Measurements from ENCODE around the gene LGALS13.

The LGALS13 gene

DNA sequence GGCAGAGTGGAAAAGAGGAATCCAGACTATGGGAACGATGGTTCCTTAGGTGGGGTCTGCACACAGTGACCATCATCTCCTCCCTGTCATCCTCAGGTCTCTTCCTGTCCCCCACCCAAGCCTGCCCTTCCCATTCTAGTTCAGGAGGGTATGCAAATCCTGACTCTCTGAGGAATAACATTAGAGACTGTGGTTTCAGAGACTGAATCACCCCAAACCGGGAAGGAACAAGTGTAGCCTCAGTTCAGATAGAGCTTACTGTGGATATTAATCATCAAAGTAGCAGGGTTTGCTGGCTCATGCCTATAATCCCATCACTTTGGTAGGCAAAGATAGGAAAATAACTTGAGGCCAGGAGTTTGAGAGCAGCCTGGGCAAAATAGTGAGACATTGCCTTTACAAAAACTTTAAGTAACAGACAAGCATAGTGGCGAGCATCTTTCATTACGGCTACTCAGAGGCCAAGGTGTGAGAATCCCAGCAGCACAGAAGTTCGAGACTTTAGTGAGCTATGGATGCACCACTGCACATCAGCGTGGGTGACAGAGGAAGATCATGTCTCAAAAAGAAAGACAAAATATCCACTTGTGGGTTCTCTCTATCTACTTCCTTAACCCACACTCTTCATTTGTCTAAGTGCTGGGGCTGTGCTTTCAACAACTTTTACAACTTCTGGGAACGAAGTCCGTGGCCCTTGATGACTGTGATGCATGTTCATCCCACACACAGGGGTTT is 19.3 kb upstream of the LGALS13 start:
- H3K27ac ChIP-seq (ENCODE audit: low read depth, low read length): no peak overlapping the region
- no peaks in the 10 kb centered on the region for H3K4me1 ChIP-seq (ENCODE audit: control insufficient read depth, insufficient read depth, low read length, unreplicated experiment)
- peaks cover 35% of the 10 kb centered on the region; the same call in 1 of the 2 replicates for H3K27me3 ChIP-seq (ENCODE audit: insufficient read depth, low read length)
- H3K4me3 ChIP-seq (ENCODE audit: low read depth, low read length): no peak overlapping the region
- no peaks in the 10 kb centered on the region for H3K79me2 ChIP-seq (ENCODE audit: control insufficient read depth, insufficient read depth, low read length, unreplicated experiment)
- no peaks in the 10 kb centered on the region for H3K36me3 ChIP-seq (ENCODE audit: insufficient read depth, low read length)
- H2AFZ ChIP-seq (ENCODE audit: low read length, unreplicated experiment): no peak overlapping the region

DNA sequence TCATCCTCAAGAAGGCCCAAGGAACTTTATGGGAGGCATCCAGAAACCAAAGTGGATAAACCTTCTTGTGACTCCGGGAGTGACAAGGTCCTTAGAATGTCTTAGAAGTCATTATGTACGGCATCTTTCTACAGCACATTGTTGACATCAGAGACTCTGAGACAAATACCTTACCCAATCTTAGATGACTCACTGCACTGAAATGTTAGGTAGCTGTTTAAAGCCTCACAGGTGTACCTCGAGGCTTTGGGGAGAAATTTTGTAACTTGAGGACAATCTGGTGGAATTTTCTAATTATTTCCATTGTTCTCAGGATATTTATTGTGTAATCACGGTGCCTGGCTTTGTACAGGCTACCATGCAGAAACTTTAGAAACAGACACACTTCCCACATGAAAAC is 14.8 kb upstream of the LGALS13 start:
- no peak overlapping the region for H3K4me3 ChIP-seq (ENCODE audit: low read depth, low read length)
- H3K4me1 ChIP-seq (ENCODE audit: control insufficient read depth, insufficient read depth, low read length, unreplicated experiment): no peaks in the 10 kb centered on the region
- no peaks in the 10 kb centered on the region for H3K36me3 ChIP-seq (ENCODE audit: insufficient read depth, low read length)
- H2AFZ ChIP-seq (ENCODE audit: low read length, unreplicated experiment): no peak overlapping the region
- no peaks in the 10 kb centered on the region for H3K79me2 ChIP-seq (ENCODE audit: control insufficient read depth, insufficient read depth, low read length, unreplicated experiment)
- peaks cover 28% of the 10 kb centered on the region; the same call in 1 of the 2 replicates for H3K27me3 ChIP-seq (ENCODE audit: insufficient read depth, low read length)
- no peak overlapping the region for H3K27ac ChIP-seq (ENCODE audit: low read depth, low read length)

DNA sequence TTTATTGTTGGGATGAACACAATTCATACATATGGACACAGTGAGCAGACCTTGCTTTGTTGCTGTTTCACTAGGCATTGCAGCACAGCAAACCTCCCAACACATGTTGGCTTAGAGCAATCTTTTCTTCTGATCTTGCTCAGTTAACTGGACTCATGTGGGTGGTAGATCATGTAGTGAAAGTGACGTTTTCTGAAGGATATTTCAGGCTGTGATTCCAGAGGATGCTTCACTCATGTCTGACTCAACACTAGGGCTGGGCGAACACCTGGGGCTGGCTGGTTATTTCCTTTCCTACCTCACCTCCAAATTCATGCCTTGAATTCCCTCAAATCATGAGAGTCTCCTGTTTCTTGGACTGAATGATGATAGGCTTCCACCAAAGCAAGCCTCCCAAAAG is 14.3 kb upstream of the LGALS13 start:
- no peaks in the 10 kb centered on the region for H3K36me3 ChIP-seq (ENCODE audit: insufficient read depth, low read length)

DNA sequence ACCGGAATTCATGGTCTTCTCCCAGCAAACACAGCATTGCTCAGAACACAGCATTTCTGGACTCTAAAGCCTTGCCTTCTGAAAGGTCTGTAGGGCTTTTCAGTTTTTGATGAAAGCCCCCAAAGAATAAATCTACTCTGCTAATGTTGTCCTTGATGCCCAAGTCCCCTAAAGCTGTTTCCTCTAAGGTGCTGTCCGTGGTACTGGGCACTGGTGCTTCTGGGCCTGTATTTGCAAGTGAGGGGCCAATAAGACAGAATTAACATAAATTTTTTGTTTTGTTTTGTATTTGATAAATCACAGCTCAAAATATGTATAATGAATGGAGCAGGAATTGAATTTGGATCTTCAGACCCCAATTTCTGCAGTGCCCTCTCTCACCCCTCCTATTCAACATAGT is 12.1 kb upstream of the LGALS13 start:
- H3K27me3 ChIP-seq (ENCODE audit: insufficient read depth, low read length): peaks cover 6% of the 10 kb centered on the region; the same call in 1 of the 2 replicates
- H3K4me1 ChIP-seq (ENCODE audit: control insufficient read depth, insufficient read depth, low read length, unreplicated experiment): no peaks in the 10 kb centered on the region
- no peaks in the 10 kb centered on the region for H3K79me2 ChIP-seq (ENCODE audit: control insufficient read depth, insufficient read depth, low read length, unreplicated experiment)
- H3K36me3 ChIP-seq (ENCODE audit: insufficient read depth, low read length): no peaks in the 10 kb centered on the region
- no peak overlapping the region for H3K4me3 ChIP-seq (ENCODE audit: low read depth, low read length)
- no peak overlapping the region for H2AFZ ChIP-seq (ENCODE audit: low read length, unreplicated experiment)
- no peak overlapping the region for H3K27ac ChIP-seq (ENCODE audit: low read depth, low read length)

More for the DNA sequence above, 14.3 kb upstream of the LGALS13 start:
- Histone ChIP-seq H3K27me3 (ENCODE audit: insufficient read depth, low read length) (peaks cover 25% of the 10 kb centered on the region; the same call in 1 of the 2 replicates), H3K4me3 (ENCODE audit: low read depth, low read length) (no peak overlapping the region), H3K79me2 (ENCODE audit: control insufficient read depth, insufficient read depth, low read length, unreplicated experiment) (no peaks in the 10 kb centered on the region), H3K4me1 (ENCODE audit: control insufficient read depth, insufficient read depth, low read length, unreplicated experiment) (no peaks in the 10 kb centered on the region), H3K27ac (ENCODE audit: low read depth, low read length) (no peak overlapping the region), H2AFZ (ENCODE audit: low read length, unreplicated experiment) (no peak overlapping the region)

DNA sequence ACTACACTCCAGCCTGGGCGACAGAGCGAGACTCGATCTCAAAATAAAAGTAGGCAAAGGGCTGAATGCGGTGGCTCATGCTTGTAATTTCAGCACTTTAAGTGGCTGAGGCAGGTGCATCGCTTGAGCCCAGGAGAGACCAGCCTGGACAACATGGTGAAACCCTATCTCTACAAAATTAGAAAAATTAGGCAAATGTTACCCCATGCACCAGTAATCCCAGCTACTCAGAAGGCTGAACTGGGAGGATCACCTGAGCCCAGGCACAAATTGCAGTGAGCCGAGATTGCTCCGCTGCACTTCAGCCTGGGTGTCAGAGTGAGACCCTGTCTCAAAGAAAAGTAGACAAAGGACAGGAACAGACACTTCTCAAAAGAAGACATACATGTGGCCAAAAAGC is 9.9 kb upstream of the LGALS13 start:
- H3K4me3 ChIP-seq (ENCODE audit: low read depth, low read length): no peak overlapping the region
- no peak overlapping the region for H3K27ac ChIP-seq (ENCODE audit: low read depth, low read length)
- H3K36me3 ChIP-seq (ENCODE audit: insufficient read depth, low read length): no peaks in the 10 kb centered on the region
- H3K4me1 ChIP-seq (ENCODE audit: control insufficient read depth, insufficient read depth, low read length, unreplicated experiment): no peaks in the 10 kb centered on the region
- no peak overlapping the region for H2AFZ ChIP-seq (ENCODE audit: low read length, unreplicated experiment)
- peaks cover 5% of the 10 kb centered on the region; the same call in 1 of the 2 replicates for H3K27me3 ChIP-seq (ENCODE audit: insufficient read depth, low read length)
- no peaks in the 10 kb centered on the region for H3K79me2 ChIP-seq (ENCODE audit: control insufficient read depth, insufficient read depth, low read length, unreplicated experiment)

DNA sequence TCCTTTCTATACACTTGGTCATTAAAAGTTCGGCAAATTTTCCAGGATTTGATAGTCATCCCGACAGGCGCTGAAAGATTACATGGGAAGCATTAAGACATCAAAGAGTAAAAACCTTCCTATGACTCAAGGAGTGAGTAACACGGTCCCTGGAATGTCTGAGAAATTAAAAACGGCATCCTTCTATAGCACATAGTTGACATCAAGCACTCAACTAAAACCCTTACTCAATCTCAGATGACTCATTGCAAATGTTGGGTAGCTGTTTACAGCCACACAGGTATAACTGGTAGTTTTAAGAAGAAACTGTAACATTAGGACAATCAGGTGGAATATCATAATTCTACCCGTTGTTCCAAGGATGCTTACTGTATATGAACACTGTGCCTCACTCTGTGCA is 6.4 kb upstream of the LGALS13 start:
- Histone ChIP-seq H3K4me1 (ENCODE audit: control insufficient read depth, insufficient read depth, low read length, unreplicated experiment) (no peaks in the 10 kb centered on the region), H3K36me3 (ENCODE audit: insufficient read depth, low read length) (no peaks in the 10 kb centered on the region), H3K4me3 (ENCODE audit: low read depth, low read length) (no peak overlapping the region)

DNA sequence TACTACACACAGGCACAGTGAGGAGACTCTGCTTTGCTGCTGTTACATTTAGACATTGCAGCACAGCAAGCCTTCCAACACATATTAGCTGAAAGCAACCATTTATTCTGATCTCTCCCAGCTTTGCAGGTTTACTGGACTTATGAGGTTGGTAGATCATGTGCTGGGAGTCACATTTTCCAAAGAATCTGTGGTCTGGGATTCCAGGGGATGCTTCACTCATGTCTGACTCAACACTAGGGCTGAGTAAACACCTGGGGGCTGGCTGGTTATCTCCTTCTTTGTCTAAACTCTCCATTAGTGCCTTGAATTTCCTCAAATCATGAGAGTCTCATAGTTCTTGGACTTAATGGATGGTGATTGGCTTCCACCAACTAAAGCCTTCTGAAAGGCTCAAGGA is 5.4 kb upstream of the LGALS13 start:
- Histone ChIP-seq H3K4me3 (ENCODE audit: low read depth, low read length) (no peak overlapping the region), H2AFZ (ENCODE audit: low read length, unreplicated experiment) (no peak overlapping the region), H3K79me2 (ENCODE audit: control insufficient read depth, insufficient read depth, low read length, unreplicated experiment) (no peaks in the 10 kb centered on the region), H3K27me3 (ENCODE audit: insufficient read depth, low read length) (peaks cover 11% of the 10 kb centered on the region; the same call in 1 of the 2 replicates), H3K27ac (ENCODE audit: low read depth, low read length) (no peak overlapping the region), H3K4me1 (ENCODE audit: control insufficient read depth, insufficient read depth, low read length, unreplicated experiment) (no peaks in the 10 kb centered on the region), H3K36me3 (ENCODE audit: insufficient read depth, low read length) (no peaks in the 10 kb centered on the region)

More for the DNA sequence above, 6.4 kb upstream of the LGALS13 start:
- H3K79me2 ChIP-seq (ENCODE audit: control insufficient read depth, insufficient read depth, low read length, unreplicated experiment): no peaks in the 10 kb centered on the region
- H3K27ac ChIP-seq (ENCODE audit: low read depth, low read length): no peak overlapping the region
- no peak overlapping the region for H2AFZ ChIP-seq (ENCODE audit: low read length, unreplicated experiment)
- peaks cover 8% of the 10 kb centered on the region; the same call in 1 of the 2 replicates for H3K27me3 ChIP-seq (ENCODE audit: insufficient read depth, low read length)

DNA sequence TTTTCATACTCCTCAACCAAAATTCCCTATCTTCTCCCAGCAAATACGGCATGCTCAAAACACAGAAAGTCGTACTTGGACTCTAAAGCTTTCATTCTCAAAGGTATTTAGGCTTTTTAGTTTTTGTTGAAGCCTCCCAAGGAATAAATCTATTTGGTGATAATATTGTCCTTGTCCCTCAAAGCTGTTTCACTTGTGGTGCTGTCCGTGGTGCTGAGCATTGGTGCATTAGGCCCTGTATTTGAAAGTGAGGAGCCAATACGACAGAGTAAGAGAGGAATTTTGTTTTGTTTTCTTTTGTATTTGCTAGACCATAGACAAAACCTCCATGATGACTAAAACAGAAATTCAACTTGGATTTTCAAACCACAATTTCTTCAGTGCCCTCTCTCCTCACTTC is 3.2 kb upstream of the LGALS13 start:
- H3K27me3 ChIP-seq (ENCODE audit: insufficient read depth, low read length): peaks cover 29% of the 10 kb centered on the region

DNA sequence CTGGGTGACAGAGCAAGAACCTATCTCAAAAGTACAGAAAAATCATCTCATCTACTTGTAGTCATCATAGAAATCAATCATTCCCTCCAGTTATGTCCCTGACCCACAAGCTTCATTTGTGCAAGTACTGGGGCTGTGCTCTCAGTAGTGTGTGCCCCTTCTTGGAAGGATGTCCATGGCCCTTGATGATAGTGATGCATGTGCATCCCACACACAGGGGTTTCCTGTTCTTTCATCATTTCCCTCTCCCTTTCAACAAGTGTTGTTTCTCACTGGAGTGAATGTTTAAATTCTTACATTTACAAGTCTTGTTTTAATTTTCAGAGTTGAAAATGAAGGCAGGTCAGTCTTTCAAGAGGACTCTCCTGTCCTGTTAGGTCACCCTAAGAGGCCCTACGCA is 1.5 kb downstream of the LGALS13 start:
- H3K4me1 ChIP-seq (ENCODE audit: control insufficient read depth, insufficient read depth, low read length, unreplicated experiment): no peaks in the 10 kb centered on the region
- H2AFZ ChIP-seq (ENCODE audit: low read length, unreplicated experiment): no peak overlapping the region
- peaks cover 63% of the 10 kb centered on the region for H3K27me3 ChIP-seq (ENCODE audit: insufficient read depth, low read length)
- H3K4me3 ChIP-seq (ENCODE audit: low read depth, low read length): no peak overlapping the region
- no peak overlapping the region for H3K27ac ChIP-seq (ENCODE audit: low read depth, low read length)
- H3K79me2 ChIP-seq (ENCODE audit: control insufficient read depth, insufficient read depth, low read length, unreplicated experiment): no peaks in the 10 kb centered on the region
- no peaks in the 10 kb centered on the region for H3K36me3 ChIP-seq (ENCODE audit: insufficient read depth, low read length)

More for the DNA sequence above, 3.2 kb upstream of the LGALS13 start:
- Histone ChIP-seq H3K79me2 (ENCODE audit: control insufficient read depth, insufficient read depth, low read length, unreplicated experiment) (no peaks in the 10 kb centered on the region), H3K36me3 (ENCODE audit: insufficient read depth, low read length) (no peaks in the 10 kb centered on the region), H3K4me3 (ENCODE audit: low read depth, low read length) (no peak overlapping the region), H3K27ac (ENCODE audit: low read depth, low read length) (no peak overlapping the region), H3K4me1 (ENCODE audit: control insufficient read depth, insufficient read depth, low read length, unreplicated experiment) (no peaks in the 10 kb centered on the region), H2AFZ (ENCODE audit: low read length, unreplicated experiment) (no peak overlapping the region)

DNA sequence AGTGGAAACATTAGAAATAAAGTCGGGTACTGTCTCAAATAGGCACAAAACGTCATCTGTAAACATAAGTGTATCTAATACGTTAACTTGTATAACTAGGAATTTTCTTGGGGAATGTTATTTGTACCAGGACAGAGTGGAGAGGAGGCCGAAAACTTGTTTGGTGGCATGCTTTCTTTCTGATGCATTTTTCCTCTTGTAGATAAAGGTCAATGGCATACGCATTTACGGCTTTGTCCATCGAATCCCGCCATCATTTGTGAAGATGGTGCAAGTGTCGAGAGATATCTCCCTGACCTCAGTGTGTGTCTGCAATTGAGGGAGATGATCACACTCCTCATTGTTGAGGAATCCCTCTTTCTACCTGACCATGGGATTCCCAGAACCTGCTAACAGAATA is 4.7 kb downstream of the LGALS13 start:
- Histone ChIP-seq H3K27ac (ENCODE audit: low read depth, low read length) (no peak overlapping the region), H3K27me3 (ENCODE audit: insufficient read depth, low read length) (peaks cover 56% of the 10 kb centered on the region), H3K4me3 (ENCODE audit: low read depth, low read length) (no peak overlapping the region), H3K36me3 (ENCODE audit: insufficient read depth, low read length) (no peaks in the 10 kb centered on the region), H2AFZ (ENCODE audit: low read length, unreplicated experiment) (no peak overlapping the region), H3K79me2 (ENCODE audit: control insufficient read depth, insufficient read depth, low read length, unreplicated experiment) (no peaks in the 10 kb centered on the region), H3K4me1 (ENCODE audit: control insufficient read depth, insufficient read depth, low read length, unreplicated experiment) (no peaks in the 10 kb centered on the region)

DNA sequence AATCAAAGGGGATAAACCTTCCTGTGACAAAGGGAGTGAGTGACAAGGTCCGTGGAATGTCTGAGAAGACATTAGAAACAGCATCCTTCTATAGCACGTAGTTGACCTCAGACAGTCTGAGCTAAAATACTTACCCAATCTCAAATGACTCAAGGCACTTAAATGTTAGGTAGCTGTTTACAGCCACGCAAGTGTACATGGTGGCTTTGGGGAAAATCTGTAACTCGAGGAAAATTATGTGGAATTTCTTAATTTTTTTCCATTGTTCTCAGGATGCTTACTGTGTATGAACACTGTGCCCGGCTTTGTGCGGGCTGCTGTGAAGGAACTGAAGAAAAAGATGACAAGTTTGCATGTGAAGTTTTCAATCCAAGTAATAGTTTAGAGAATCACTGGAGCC is 5.2 kb downstream of the LGALS13 start:
- Histone ChIP-seq H3K4me3 (ENCODE audit: low read depth, low read length) (no peak overlapping the region), H3K27me3 (ENCODE audit: insufficient read depth, low read length) (peaks cover 52% of the 10 kb centered on the region), H3K4me1 (ENCODE audit: control insufficient read depth, insufficient read depth, low read length, unreplicated experiment) (no peaks in the 10 kb centered on the region), H3K79me2 (ENCODE audit: control insufficient read depth, insufficient read depth, low read length, unreplicated experiment) (no peaks in the 10 kb centered on the region), H3K36me3 (ENCODE audit: insufficient read depth, low read length) (no peaks in the 10 kb centered on the region), H2AFZ (ENCODE audit: low read length, unreplicated experiment) (no peak overlapping the region), H3K27ac (ENCODE audit: low read depth, low read length) (no peak overlapping the region)

All from ACC112 (cell line).